Measurements from ENCODE around the gene NBEAL2. TPM values are rescaled to one million over a fixed set of nuclear protein-coding genes. Genes with fewer than 3 reads are reported as not detected.
A peak's percentile ranks its signal among the peaks of the same experiment; 100 is the strongest.

Gene NBEAL2
- total and polyA plus RNA-seq, 2 donors (not counting 1 experiment from before 2014, with no cell fraction given), result 1.5 to 4.5 TPM

DNA sequence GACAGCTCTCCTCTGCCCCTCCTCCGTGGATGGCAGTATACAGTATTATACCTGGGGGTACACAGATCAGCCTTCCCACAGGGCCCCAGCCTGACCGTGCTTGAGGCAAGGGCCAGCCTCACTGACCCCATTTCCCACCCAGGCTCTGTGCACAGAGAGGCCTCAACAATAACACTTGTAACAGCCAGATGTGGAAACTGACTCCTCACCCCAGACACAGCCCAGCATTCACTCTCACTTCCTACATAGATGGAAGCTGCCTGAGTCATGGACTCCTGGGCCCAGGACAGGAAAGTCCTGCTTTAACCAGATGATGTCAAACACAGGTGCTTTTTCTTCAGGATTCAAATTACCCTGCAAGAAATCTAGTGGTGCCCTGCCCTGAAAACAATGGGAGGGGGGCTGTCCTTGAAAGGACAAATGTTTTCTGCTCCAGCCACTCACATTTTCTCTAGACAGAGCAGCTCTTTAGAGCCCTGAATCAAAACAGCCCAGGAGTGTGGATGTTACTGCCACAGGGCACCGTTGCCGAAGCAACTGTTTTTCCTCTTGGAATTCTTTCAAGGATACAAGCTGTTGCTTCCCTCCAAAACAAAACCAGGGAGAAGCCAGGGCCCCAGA, 19.3 kb upstream of the NBEAL2 start:
- TF ChIP-seq, protein P1, sequence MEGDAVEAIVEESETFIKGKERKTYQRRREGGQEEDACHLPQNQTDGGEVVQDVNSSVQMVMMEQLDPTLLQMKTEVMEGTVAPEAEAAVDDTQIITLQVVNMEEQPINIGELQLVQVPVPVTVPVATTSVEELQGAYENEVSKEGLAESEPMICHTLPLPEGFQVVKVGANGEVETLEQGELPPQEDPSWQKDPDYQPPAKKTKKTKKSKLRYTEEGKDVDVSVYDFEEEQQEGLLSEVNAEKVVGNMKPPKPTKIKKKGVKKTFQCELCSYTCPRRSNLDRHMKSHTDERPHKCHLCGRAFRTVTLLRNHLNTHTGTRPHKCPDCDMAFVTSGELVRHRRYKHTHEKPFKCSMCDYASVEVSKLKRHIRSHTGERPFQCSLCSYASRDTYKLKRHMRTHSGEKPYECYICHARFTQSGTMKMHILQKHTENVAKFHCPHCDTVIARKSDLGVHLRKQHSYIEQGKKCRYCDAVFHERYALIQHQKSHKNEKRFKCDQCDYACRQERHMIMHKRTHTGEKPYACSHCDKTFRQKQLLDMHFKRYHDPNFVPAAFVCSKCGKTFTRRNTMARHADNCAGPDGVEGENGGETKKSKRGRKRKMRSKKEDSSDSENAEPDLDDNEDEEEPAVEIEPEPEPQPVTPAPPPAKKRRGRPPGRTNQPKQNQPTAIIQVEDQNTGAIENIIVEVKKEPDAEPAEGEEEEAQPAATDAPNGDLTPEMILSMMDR (conservative IDR thresholded peaks at IDR 0.05 in 1 of 2, IDR thresholded peaks at IDR 0.05 in 1 of 2; ENCODE audit: low read depth in 1 of 2, low read length in 2 of 2), result no peak
- TF ChIP-seq EZH2 (IDR thresholded peaks at IDR 0.05; ENCODE audit: low read length, missing control alignments), result no peak
- peaks cover 4% of the 10 kb centered on the region for H3K4me1 ChIP-seq (ENCODE audit: control insufficient read depth, extremely low read depth, insufficient read depth, low read length)
- no peaks in the 10 kb centered on the region for H3K36me3 ChIP-seq (ENCODE audit: control insufficient read depth, insufficient read depth, low read length)
- peak; percentile 26 to 73 for DNase-seq (ENCODE audit: low read depth in 2 of 2)
- no peaks in the 10 kb centered on the region for H3K9me3 ChIP-seq (ENCODE audit: control insufficient read depth, insufficient read depth, low read depth, low read length)
- no peak overlapping the region for H2AFZ ChIP-seq (ENCODE audit: low read length)
- H3K27ac ChIP-seq (ENCODE audit: insufficient read depth, low read length), result peak overlapping the region; percentile 10
- H3K27me3 ChIP-seq (ENCODE audit: control insufficient read depth, insufficient read depth, low read length), result no peaks in the 10 kb centered on the region
- no peak overlapping the region for H3K9ac ChIP-seq (ENCODE audit: insufficient read depth, low read length)
- no peak overlapping the region for H3K4me2 ChIP-seq (ENCODE audit: extremely low read depth, insufficient read depth, low read length)
- no peak overlapping the region for H3K4me3 ChIP-seq (replicated peaks in 1 of 4; ENCODE audit: control extremely low read depth in 1 of 4, insufficient read depth in 1 of 4, low read depth in 3 of 4, low read length in 4 of 4)
- peaks cover 74% of the 10 kb centered on the region for H3K79me2 ChIP-seq (ENCODE audit: control insufficient read depth, insufficient read depth, low read length)
- peaks cover 1% of the 10 kb centered on the region for H4K20me1 ChIP-seq (ENCODE audit: control insufficient read depth, extremely low read depth, insufficient read depth, low read length)

DNA sequence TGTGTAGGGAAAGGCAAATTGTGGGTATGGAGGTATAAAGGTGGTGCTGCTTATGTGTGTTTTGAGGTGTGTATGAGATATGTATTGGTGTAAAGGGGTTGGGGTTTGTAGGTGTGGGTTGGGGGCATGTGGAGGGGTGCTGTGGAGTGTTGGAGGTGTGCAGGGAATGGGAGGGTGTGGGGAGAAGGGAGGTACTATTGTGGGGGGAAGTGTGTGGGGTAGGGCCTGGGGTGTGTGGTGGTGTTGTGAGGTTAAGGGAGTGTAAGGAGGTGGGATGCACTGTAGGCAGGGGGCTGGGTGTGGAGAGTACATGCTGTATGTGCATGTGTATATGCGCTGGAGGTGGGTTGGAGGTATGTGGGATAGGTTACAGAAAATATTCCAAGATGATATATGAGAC, 18.6 kb upstream of the NBEAL2 start:
- no peaks in the 10 kb centered on the region for H3K9me3 ChIP-seq (ENCODE audit: control insufficient read depth, insufficient read depth, low read depth, low read length)
- H3K4me2 ChIP-seq (ENCODE audit: extremely low read depth, insufficient read depth, low read length), result no peak overlapping the region
- peaks cover 1% of the 10 kb centered on the region for H4K20me1 ChIP-seq (ENCODE audit: control insufficient read depth, extremely low read depth, insufficient read depth, low read length)

DNA sequence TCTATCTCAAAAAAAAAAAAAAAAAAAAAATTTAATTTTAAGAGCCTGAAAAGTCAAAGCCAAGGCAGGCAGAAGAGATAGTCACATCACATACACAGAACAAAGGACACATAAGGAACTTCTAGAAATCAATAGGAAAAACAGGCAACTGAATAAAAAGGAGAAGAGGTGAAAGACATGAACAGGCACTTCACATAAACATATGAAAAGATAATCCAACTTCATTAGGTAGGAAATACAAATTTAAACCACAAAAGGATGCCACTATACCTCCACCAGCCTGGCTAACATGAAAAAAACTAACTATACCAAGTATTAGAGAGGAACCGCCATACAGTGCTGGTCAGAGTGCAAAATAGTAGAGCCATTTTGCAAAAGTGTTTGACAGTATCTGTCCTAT, 17.0 kb upstream of the NBEAL2 start:
- H3K9ac ChIP-seq (ENCODE audit: insufficient read depth, low read length), result no peak overlapping the region
- DNase-seq (ENCODE audit: low read depth in 2 of 2), result no peak

More for the DNA sequence above, 18.6 kb upstream of the NBEAL2 start:
- TF ChIP-seq, protein P1 (conservative IDR thresholded peaks at IDR 0.05 in 1 of 2, IDR thresholded peaks at IDR 0.05 in 1 of 2; ENCODE audit: low read depth in 1 of 2, low read length in 2 of 2), result no peak
- TF ChIP-seq EZH2 (IDR thresholded peaks at IDR 0.05; ENCODE audit: low read length, missing control alignments), result no peak
- H3K4me1 ChIP-seq (ENCODE audit: control insufficient read depth, extremely low read depth, insufficient read depth, low read length), result peaks cover 4% of the 10 kb centered on the region
- H3K79me2 ChIP-seq (ENCODE audit: control insufficient read depth, insufficient read depth, low read length), result peaks cover 74% of the 10 kb centered on the region
- H2AFZ ChIP-seq (ENCODE audit: low read length), result no peak overlapping the region
- DNase-seq (ENCODE audit: low read depth in 2 of 2), result no peak
- H3K4me3 ChIP-seq (replicated peaks in 1 of 4; ENCODE audit: control extremely low read depth in 1 of 4, insufficient read depth in 1 of 4, low read depth in 3 of 4, low read length in 4 of 4), result no peak overlapping the region
- no peaks in the 10 kb centered on the region for H3K36me3 ChIP-seq (ENCODE audit: control insufficient read depth, insufficient read depth, low read length)
- H3K27ac ChIP-seq (ENCODE audit: insufficient read depth, low read length), result peak overlapping the region; percentile 6
- H3K27me3 ChIP-seq (ENCODE audit: control insufficient read depth, insufficient read depth, low read length), result no peaks in the 10 kb centered on the region
- H3K9ac ChIP-seq (ENCODE audit: insufficient read depth, low read length), result no peak overlapping the region

More for the DNA sequence above, 17.0 kb upstream of the NBEAL2 start:
- Histone ChIP-seq H3K4me3 (replicated peaks in 1 of 4; ENCODE audit: control extremely low read depth in 1 of 4, insufficient read depth in 1 of 4, low read depth in 3 of 4, low read length in 4 of 4) (no peak overlapping the region), H3K36me3 (ENCODE audit: control insufficient read depth, insufficient read depth, low read length) (no peaks in the 10 kb centered on the region), H3K27me3 (ENCODE audit: control insufficient read depth, insufficient read depth, low read length) (no peaks in the 10 kb centered on the region), H4K20me1 (ENCODE audit: control insufficient read depth, extremely low read depth, insufficient read depth, low read length) (peaks cover 1% of the 10 kb centered on the region), H3K79me2 (ENCODE audit: control insufficient read depth, insufficient read depth, low read length) (peaks cover 74% of the 10 kb centered on the region), H3K4me2 (ENCODE audit: extremely low read depth, insufficient read depth, low read length) (no peak overlapping the region), H3K9me3 (ENCODE audit: control insufficient read depth, insufficient read depth, low read depth, low read length) (no peaks in the 10 kb centered on the region), H3K4me1 (ENCODE audit: control insufficient read depth, extremely low read depth, insufficient read depth, low read length) (peaks cover 4% of the 10 kb centered on the region), H2AFZ (ENCODE audit: low read length) (no peak overlapping the region), H3K27ac (ENCODE audit: insufficient read depth, low read length) (no peak overlapping the region)
- TF ChIP-seq, protein P1 (conservative IDR thresholded peaks at IDR 0.05 in 1 of 2, IDR thresholded peaks at IDR 0.05 in 1 of 2; ENCODE audit: low read depth in 1 of 2, low read length in 2 of 2), result no peak
- TF ChIP-seq EZH2 (IDR thresholded peaks at IDR 0.05; ENCODE audit: low read length, missing control alignments), result no peak

All from fibroblast of lung (primary cell).